OCI-LY1 (cell line): ENCODE results near the gene CCDC102A.

Experiments used
- EZH2 ChIP-seq: fragments of 200-600 bp; sonication (generic), shearing (Covaris generic); IDR thresholded peaks from 2 replicates; pipeline ENCODE4 v1.8.0; 2017; ENCODE audit warnings: borderline replicate concordance, mixed run types, mild to moderate bottlenecking, antibody characterized with exemption, low read length, moderate library complexity, mixed read lengths
- TF ChIP-seq, protein P1 (sequence below): fragments of 200-600 bp; sonication (generic), shearing (Covaris generic); IDR thresholded peaks from 2 replicates; pipeline ENCODE4 v1.5.1; 2017; ENCODE audit warnings: mild to moderate bottlenecking, antibody characterized with exemption, low read length, moderate library complexity, mixed read lengths

DNA sequence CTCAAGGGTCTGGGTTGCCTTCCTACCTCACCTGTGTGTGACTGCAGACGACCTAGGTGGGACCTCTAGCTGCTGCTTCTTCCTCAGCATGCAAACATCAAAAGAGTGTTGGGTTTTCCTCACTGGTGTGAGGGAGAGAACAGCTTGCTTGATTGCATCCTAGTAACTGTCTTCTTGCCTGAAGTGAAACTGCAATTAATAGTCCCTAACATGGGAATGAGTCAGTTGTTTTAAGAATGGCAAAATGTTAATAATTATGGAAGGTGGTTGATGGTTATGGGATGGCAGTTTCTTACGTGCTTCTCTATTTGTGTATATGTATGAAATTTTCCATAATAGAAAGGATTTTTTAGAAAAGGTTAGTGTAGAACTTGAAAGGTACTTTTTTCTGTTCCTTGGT is 68.0 kb downstream of the CCDC102A start:
- TF ChIP-seq, protein P1, sequence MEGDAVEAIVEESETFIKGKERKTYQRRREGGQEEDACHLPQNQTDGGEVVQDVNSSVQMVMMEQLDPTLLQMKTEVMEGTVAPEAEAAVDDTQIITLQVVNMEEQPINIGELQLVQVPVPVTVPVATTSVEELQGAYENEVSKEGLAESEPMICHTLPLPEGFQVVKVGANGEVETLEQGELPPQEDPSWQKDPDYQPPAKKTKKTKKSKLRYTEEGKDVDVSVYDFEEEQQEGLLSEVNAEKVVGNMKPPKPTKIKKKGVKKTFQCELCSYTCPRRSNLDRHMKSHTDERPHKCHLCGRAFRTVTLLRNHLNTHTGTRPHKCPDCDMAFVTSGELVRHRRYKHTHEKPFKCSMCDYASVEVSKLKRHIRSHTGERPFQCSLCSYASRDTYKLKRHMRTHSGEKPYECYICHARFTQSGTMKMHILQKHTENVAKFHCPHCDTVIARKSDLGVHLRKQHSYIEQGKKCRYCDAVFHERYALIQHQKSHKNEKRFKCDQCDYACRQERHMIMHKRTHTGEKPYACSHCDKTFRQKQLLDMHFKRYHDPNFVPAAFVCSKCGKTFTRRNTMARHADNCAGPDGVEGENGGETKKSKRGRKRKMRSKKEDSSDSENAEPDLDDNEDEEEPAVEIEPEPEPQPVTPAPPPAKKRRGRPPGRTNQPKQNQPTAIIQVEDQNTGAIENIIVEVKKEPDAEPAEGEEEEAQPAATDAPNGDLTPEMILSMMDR: no peak
- TF ChIP-seq EZH2: no peak
